Upper lobe of right lung (tissue), 1 donor: ENCODE measurements around the gene ZNF132. TPM values are rescaled to one million over a fixed set of nuclear protein-coding genes. Genes with fewer than 3 reads are reported as not detected.

Experiments
- ATAC-seq: fragments of 200-7000 bp; cut with Tn5 transposase; one replicate; pipeline ENCODE4 v1.9.1; 2020; ENCODE audit warnings: mild to moderate bottlenecking, moderate library complexity
- DNase-seq: peaks from one replicate; pipeline ENCODE4 v3.0.0-alpha.2; 2020
- H3K27ac ChIP-seq: fragments of 200-600 bp; one replicate; pipeline ENCODE4 v1.8.0; 2022
- H3K27me3 ChIP-seq: fragments of 200-600 bp; one replicate; pipeline ENCODE4 v1.8.0; 2022; ENCODE audit warnings: mild to moderate bottlenecking
- H3K36me3 ChIP-seq: fragments of 200-600 bp; one replicate; pipeline ENCODE4 v1.8.0; 2022
- H3K4me1 ChIP-seq: fragments of 200-600 bp; one replicate; pipeline ENCODE4 v1.8.0; 2022
- H3K4me3 ChIP-seq: fragments of 200-600 bp; one replicate; pipeline ENCODE4 v1.8.0; 2022; ENCODE audit warnings: mild to moderate bottlenecking
- H3K9me3 ChIP-seq: fragments of 200-600 bp; one replicate; pipeline ENCODE4 v1.8.0; 2022
- intact Hi-C: fragments of 100-400 bp; cut with DNase I; formaldehyde crosslinking; loops from one replicate; pipeline ENCODE4 v1.11.0; 2022
- total RNA-seq: library from RNA; stranded (reverse); fragmentation: NEBNext Ultra II Directional; extraction: Animal tissue kit (Norgen Biotek cat#: 25700); gene quantifications from one replicate; pipeline ENCODE4 v1.2.1, GENCODE V29; 2021
- TF ChIP-seq, protein P1 (sequence below): fragments of 200-600 bp; IDR thresholded peaks from one replicate; pipeline ENCODE4 v1.8.0; 2022; ENCODE audit warnings: antibody characterized with exemption
- donor health status: DM: no; HTN: yes; CAD: no; lungs with severe emphysema.

ZNF132 gene
- total RNA-seq, 1 donor from 2014 or later = 5.1 TPM

DNA sequence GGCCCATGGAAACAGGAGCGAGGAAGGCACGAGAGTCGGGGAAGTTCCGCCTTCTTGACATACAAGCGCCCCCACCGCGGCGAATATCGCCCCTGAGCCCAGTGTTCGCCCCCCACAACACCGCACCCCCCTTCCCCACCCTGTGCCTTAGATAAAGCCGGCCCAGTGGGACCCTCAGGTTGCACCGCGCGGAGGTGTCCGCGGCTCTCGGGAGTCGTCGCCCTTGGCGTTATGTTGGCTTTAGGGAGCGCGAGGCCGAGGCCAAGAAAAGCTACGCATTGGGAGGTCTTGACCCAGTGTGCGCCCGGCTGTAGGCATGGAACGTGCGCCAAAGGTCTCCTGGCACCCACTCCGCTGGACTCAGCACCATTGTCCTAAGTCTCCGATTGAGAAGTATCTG lies 603 bp upstream of the ZNF132 start:
- TF ChIP-seq, protein P1, sequence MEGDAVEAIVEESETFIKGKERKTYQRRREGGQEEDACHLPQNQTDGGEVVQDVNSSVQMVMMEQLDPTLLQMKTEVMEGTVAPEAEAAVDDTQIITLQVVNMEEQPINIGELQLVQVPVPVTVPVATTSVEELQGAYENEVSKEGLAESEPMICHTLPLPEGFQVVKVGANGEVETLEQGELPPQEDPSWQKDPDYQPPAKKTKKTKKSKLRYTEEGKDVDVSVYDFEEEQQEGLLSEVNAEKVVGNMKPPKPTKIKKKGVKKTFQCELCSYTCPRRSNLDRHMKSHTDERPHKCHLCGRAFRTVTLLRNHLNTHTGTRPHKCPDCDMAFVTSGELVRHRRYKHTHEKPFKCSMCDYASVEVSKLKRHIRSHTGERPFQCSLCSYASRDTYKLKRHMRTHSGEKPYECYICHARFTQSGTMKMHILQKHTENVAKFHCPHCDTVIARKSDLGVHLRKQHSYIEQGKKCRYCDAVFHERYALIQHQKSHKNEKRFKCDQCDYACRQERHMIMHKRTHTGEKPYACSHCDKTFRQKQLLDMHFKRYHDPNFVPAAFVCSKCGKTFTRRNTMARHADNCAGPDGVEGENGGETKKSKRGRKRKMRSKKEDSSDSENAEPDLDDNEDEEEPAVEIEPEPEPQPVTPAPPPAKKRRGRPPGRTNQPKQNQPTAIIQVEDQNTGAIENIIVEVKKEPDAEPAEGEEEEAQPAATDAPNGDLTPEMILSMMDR = no peak
- Histone ChIP-seq H3K27me3 (no peaks in the 10 kb centered on the region), H3K36me3 (peaks cover 15% of the 10 kb centered on the region), H3K9me3 (peaks cover 23% of the 10 kb centered on the region), H3K4me1 (peaks cover 15% of the 10 kb centered on the region), H3K4me3 (peak overlapping the region; percentile 79), H3K27ac (peak overlapping the region; percentile 69)
- ATAC-seq (peak; percentile 2), DNase-seq (no peak)
- intact Hi-C loops = no loop called here

DNA sequence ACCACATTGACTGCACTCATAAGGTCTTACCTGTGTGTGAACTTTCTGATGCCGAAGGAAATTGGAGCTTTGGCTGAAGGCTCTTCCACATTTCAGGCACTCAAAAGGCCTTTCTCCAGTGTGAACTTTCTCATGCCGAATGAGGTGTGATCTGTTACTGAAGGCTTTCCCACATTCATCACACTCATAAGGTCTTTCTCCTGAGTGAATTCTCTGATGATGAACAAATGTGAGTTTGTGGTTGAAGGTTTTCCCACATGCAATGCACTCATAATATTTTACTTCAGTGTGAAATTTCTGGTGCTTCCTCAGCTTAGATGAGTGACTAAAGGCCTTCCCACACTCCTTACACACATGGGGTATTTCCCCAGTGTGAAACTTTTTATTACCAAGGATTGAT lies 5.7 kb downstream of the ZNF132 start:
- ATAC-seq = no peak
- no peak overlapping the region for H3K4me3 ChIP-seq
- intact Hi-C loops = no loop called here
- no peaks in the 10 kb centered on the region for H3K27me3 ChIP-seq
- no peak overlapping the region for H3K27ac ChIP-seq
- peaks cover 83% of the 10 kb centered on the region for H3K9me3 ChIP-seq
- H3K4me1 ChIP-seq = peaks cover 4% of the 10 kb centered on the region
- DNase-seq = no peak
- TF ChIP-seq, protein P1 = no peak
- H3K36me3 ChIP-seq = peaks cover 35% of the 10 kb centered on the region

DNA sequence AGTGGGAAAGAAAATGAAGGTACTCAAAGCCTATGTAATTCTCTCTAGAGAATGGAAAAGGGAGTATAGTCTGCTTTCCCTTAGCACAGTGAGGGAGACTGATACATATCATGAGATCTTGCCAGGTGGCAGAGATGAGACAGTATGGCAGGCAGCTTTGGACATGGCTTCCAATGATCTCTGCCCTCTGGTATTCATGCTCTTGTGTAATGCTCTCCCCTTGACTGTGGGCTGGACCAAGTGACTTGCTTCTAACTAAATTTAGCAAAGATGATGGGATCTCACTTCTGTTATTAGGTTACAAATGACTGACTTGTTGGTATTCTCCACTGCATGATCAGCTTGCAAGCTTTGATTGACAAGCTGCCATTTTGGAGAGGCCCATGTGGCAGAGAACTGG lies 10.2 kb downstream of the ZNF132 start:
- intact Hi-C loops = no loop called here
- peaks cover 12% of the 10 kb centered on the region for H3K36me3 ChIP-seq
- ATAC-seq (no peak), DNase-seq (no peak)
- TF ChIP-seq, protein P1 = no peak
- no peaks in the 10 kb centered on the region for H3K4me1 ChIP-seq
- peaks cover 58% of the 10 kb centered on the region for H3K9me3 ChIP-seq
- no peak overlapping the region for H3K27ac ChIP-seq
- no peak overlapping the region for H3K4me3 ChIP-seq
- no peaks in the 10 kb centered on the region for H3K27me3 ChIP-seq

GRCh38 chr19:58428617-58429016 lies 11.3 kb downstream of the ZNF132 start:
- TF ChIP-seq, protein P1 = no peak
- intact Hi-C loops = no loop called here

DNA sequence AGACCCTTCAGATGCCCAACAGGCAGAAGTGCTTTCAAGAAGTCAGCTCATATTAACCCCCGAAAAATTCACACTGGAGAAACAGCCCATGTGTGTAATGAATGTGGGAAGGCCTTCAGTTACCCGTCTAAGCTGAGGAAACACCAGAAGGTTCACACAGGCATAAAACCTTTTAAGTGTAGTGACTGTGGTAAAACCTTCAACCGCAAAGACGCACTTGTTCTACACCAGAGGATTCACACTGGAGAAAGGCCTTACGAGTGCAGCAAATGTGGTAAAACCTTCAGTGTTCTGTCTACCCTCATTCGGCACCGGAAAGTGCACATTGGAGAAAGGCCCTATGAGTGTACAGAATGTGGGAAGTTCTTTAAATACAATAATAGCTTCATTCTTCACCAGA lies 22.9 kb downstream of the ZNF132 start:
- intact Hi-C loops = no loop called here
- Histone ChIP-seq H3K27ac (no peak overlapping the region), H3K4me1 (no peaks in the 10 kb centered on the region), H3K9me3 (no peaks in the 10 kb centered on the region), H3K4me3 (no peak overlapping the region), H3K27me3 (no peaks in the 10 kb centered on the region), H3K36me3 (peaks cover 36% of the 10 kb centered on the region)
- DNase-seq (no peak), ATAC-seq (no peak)
- TF ChIP-seq, protein P1 = no peak

More at GRCh38 chr19:58428617-58429016, 11.3 kb downstream of the ZNF132 start:
- H3K4me3 ChIP-seq = no peak overlapping the region
- DNase-seq (no peak), ATAC-seq (no peak)
- no peaks in the 10 kb centered on the region for H3K4me1 ChIP-seq
- H3K9me3 ChIP-seq = peaks cover 46% of the 10 kb centered on the region
- no peak overlapping the region for H3K27ac ChIP-seq
- no peaks in the 10 kb centered on the region for H3K27me3 ChIP-seq
- peaks cover under 1% of the 10 kb centered on the region for H3K36me3 ChIP-seq

GRCh38 chr19:58416604-58417003 lies 23.3 kb downstream of the ZNF132 start:
- Histone ChIP-seq H3K27me3 (no peaks in the 10 kb centered on the region), H3K27ac (no peak overlapping the region), H3K4me3 (no peak overlapping the region), H3K4me1 (no peaks in the 10 kb centered on the region), H3K36me3 (peaks cover 36% of the 10 kb centered on the region), H3K9me3 (no peaks in the 10 kb centered on the region)
- intact Hi-C loops = no loop called here
- no peak for DNase-seq
- ATAC-seq = no peak
- TF ChIP-seq, protein P1 = no peak
